ENCODE results near the gene GOLGA6L22.
"Not testable (repeated sequence)": the region's sequence is repeated elsewhere in the genome, so short reads cannot be mapped to it uniquely, and the experiment has no call there.

GRCh38 chr15:22417795-22418194 lies 40.9 kb upstream of the GOLGA6L22 start:
- not testable (repeated sequence) for TF ChIP-seq ARNTL (CRISPR knock-in tag; IDR thresholded peaks at IDR 0.05; ENCODE audit: borderline replicate concordance, low read depth); RARB (CRISPR knock-in tag; IDR thresholded peaks at IDR 0.05); ISL1 (CRISPR knock-in tag; IDR thresholded peaks at IDR 0.05); GLIS3 (CRISPR knock-in tag; IDR thresholded peaks at IDR 0.05); ZC3H10 (CRISPR knock-in tag; IDR thresholded peaks at IDR 0.05); TSHZ2 (CRISPR knock-in tag; IDR thresholded peaks at IDR 0.05); PATZ1 (CRISPR knock-in tag; IDR thresholded peaks at IDR 0.05; ENCODE audit: borderline replicate concordance)
- TF ChIP-seq, protein P1, sequence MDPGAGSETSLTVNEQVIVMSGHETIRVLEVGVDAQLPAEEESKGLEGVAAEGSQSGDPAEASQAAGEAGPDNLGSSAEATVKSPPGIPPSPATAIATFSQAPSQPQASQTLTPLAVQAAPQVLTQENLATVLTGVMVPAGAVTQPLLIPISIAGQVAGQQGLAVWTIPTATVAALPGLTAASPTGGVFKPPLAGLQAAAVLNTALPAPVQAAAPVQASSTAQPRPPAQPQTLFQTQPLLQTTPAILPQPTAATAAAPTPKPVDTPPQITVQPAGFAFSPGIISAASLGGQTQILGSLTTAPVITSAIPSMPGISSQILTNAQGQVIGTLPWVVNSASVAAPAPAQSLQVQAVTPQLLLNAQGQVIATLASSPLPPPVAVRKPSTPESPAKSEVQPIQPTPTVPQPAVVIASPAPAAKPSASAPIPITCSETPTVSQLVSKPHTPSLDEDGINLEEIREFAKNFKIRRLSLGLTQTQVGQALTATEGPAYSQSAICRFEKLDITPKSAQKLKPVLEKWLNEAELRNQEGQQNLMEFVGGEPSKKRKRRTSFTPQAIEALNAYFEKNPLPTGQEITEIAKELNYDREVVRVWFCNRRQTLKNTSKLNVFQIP (CRISPR knock-in tag; IDR thresholded peaks at IDR 0.05; ENCODE audit: borderline replicate concordance, low read depth): not testable (repeated sequence)

All from SK-N-SH treated with all-trans-retinoic acid at 6 μM for 48 hours (cell line).